Tibial nerve (tissue), 4 donors: Measurements from ENCODE around the gene CFAP92. TPM values are rescaled to one million over a fixed set of nuclear protein-coding genes. Genes with fewer than 3 reads are reported as not detected.

ENCODE experiments used
- DNase-seq, 2 donors: peaks; one replicate each; pipeline ENCODE4 v3.0.0-alpha.2; 2019; ENCODE audit warnings: low spot score in 2 of 2
- H3K27ac ChIP-seq, 4 donors: fragments of 200-600 bp; sonication (generic) in 3 of 4; one replicate each; pipeline ENCODE4 v1.5.1; 2017 to 2019; ENCODE audit warnings: mild to moderate bottlenecking in 1 of 4
- H3K27me3 ChIP-seq, 2 donors: fragments of 200-600 bp; sonication (generic) in 1 of 2; one replicate each; pipeline versions ENCODE4 v1.5.1 to v1.6.0; 2017 to 2019
- H3K36me3 ChIP-seq, 3 donors: fragments of 200-600 bp; sonication (generic); one replicate each; pipeline ENCODE4 v1.5.1; 2018 to 2019
- H3K4me1 ChIP-seq, 4 donors: fragments of 200-600 bp; sonication (generic) in 3 of 4; one replicate each; pipeline ENCODE4 v1.5.1; 2017 to 2019
- H3K4me3 ChIP-seq, 4 donors: fragments of 200-600 bp; sonication (generic) in 3 of 4; one replicate each; pipeline ENCODE4 v1.5.1; 2017 to 2019; ENCODE audit warnings: mild to moderate bottlenecking in 1 of 4, moderate library complexity in 1 of 4
- H3K9me3 ChIP-seq, 4 donors: fragments of 200-600 bp; sonication (generic) in 3 of 4; one replicate each; pipeline ENCODE4 v1.5.1; 2017 to 2019
- EP300 ChIP-seq, 2 donors: sonication (generic); formaldehyde crosslinking; IDR thresholded peaks; one replicate each; pipeline ENCODE4 v1.6.1; 2017; ENCODE audit warnings: antibody characterized with exemption in 2 of 2, mild to moderate bottlenecking in 1 of 2
- POLR2A ChIP-seq, 2 donors: fragments of 450-650 bp; IDR thresholded peaks; one replicate each; pipeline ENCODE4 v1.6.1; 2017; ENCODE audit warnings: antibody characterized with exemption in 2 of 2, mild to moderate bottlenecking in 2 of 2, moderate library complexity in 2 of 2
- WGBS, 2 donors: methylation state at CpG; one replicate each; pipeline ENCODE4 v1.1.5; 2018; 5-methylcytosine and 5-hydroxymethylcytosine counted together
- total RNA-seq, 4 donors: library from RNA; depleted of rRNA; stranded (reverse); fragments of >200 nt; gene quantifications; one replicate each; pipeline ENCODE4 v1.1.0, GENCODE V29; 2016
- TF ChIP-seq, protein P1 (sequence below), 5 experiments: fragments of 200-600 bp in 3 of 5; fragments of 450-650 bp in 2 of 5; sonication (generic) in 3 of 5; IDR thresholded peaks; one replicate each; pipeline ENCODE4 v1.5.1; 2016 to 2019; ENCODE audit warnings: antibody characterized with exemption in 5 of 5, mild to moderate bottlenecking in 3 of 5, moderate library complexity in 2 of 5

CFAP92 gene
- total RNA-seq, 4 donors from 2014 or later = 0.22 to 0.78 (median 0.63) TPM; not detected in 1

DNA sequence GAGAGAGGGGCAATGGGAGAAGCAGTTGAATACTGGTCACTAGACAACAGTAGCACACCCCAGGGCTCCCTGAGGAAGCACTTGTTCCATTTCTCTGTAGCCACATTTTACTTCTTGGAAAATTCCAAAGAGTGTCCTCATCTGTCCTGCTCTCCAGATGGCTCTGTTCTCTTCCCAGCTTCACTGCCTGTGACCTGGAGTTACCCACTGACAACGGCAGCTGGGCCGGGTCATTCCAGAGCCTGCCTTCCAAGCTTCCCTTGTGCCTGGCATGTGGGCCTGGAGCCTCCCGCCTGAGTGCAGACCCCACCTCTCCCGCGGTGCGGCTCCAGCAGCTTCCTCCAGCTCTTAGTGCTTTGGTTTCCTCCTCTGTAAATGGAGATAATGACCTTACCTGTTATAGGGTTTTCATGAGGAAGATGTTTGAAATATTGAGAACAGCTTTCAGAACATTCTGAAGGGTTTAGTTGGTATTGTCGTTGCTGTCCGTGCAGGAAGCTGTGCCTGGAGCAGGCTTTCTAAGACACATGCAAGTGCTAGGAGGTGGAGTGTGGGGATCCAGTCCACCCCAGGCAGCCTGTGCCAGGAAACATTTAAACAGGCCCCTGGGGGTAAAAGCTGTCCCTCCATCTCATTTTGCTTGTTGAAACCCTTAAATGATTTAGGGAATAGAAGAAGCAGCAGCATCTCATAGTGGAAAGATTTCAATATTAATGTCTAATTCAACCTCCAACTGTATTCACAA lies 32.0 kb upstream of the CFAP92 start:
- TF ChIP-seq EP300 (IDR thresholded peaks at IDR 0.05) = no peak
- no peak for TF ChIP-seq POLR2A (IDR thresholded peaks at IDR 0.05)
- TF ChIP-seq, protein P1, sequence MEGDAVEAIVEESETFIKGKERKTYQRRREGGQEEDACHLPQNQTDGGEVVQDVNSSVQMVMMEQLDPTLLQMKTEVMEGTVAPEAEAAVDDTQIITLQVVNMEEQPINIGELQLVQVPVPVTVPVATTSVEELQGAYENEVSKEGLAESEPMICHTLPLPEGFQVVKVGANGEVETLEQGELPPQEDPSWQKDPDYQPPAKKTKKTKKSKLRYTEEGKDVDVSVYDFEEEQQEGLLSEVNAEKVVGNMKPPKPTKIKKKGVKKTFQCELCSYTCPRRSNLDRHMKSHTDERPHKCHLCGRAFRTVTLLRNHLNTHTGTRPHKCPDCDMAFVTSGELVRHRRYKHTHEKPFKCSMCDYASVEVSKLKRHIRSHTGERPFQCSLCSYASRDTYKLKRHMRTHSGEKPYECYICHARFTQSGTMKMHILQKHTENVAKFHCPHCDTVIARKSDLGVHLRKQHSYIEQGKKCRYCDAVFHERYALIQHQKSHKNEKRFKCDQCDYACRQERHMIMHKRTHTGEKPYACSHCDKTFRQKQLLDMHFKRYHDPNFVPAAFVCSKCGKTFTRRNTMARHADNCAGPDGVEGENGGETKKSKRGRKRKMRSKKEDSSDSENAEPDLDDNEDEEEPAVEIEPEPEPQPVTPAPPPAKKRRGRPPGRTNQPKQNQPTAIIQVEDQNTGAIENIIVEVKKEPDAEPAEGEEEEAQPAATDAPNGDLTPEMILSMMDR (IDR thresholded peaks at IDR 0.05) = no peak
- no peak for DNase-seq
- no peak overlapping the region for H3K4me3 ChIP-seq
- peak overlapping the region in 1 of 4 donors; percentile 4 for H3K27ac ChIP-seq
- 66 to 71% methylated on average over 8 of the region's 8 CpGs for WGBS, 2 donors
- H3K9me3 ChIP-seq = peaks cover 0 to 7% (median 0%) of the 10 kb centered on the region in 4 donors
- H3K4me1 ChIP-seq = peaks cover 0 to 20% (median 6%) of the 10 kb centered on the region in 4 donors
- no peaks in the 10 kb centered on the region for H3K27me3 ChIP-seq
- H3K36me3 ChIP-seq = no peaks in the 10 kb centered on the region

DNA sequence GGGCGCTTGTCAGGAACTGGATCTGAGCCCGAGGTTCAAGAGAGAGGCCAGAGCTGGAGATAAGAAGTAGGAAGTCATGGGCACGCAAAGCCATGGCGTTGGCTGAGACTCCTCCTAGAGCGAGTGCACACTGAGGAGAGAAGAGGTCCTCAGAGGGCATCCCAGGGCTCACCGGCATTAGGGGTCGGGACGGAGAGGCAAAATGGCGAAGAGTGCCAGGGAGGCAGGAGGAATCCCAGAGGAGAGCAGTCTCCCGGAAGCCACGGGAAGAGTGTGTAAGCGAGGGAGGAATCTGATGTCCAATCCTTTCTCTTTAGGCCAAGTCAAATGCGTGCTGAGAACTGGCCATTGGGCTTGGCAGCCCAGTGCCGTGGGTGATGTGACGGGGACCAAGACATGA lies 31.2 kb upstream of the CFAP92 start:
- TF ChIP-seq EP300 (IDR thresholded peaks at IDR 0.05) (no peak), POLR2A (IDR thresholded peaks at IDR 0.05) (no peak)
- TF ChIP-seq, protein P1 (IDR thresholded peaks at IDR 0.05) = no peak
- Histone ChIP-seq H3K27me3 (no peaks in the 10 kb centered on the region), H3K4me1 (peaks cover 0 to 20% (median 6%) of the 10 kb centered on the region in 4 donors), H3K27ac (no peak overlapping the region), H3K36me3 (no peaks in the 10 kb centered on the region), H3K4me3 (no peak overlapping the region), H3K9me3 (peaks cover 0 to 1% (median 0%) of the 10 kb centered on the region in 4 donors)
- DNase-seq = no peak
- WGBS, 2 donors = 87 to 93% methylated on average over 15 of the region's 15 CpGs

GRCh38 chr3:129023909-129024308 lies 30.0 kb upstream of the CFAP92 start:
- no peak for DNase-seq
- Histone ChIP-seq H3K4me3 (no peak overlapping the region), H3K9me3 (no peaks in the 10 kb centered on the region), H3K27ac (no peak overlapping the region), H3K36me3 (no peaks in the 10 kb centered on the region), H3K4me1 (peaks cover 0 to 20% (median 6%) of the 10 kb centered on the region in 4 donors), H3K27me3 (no peaks in the 10 kb centered on the region)
- WGBS, 2 donors = 60 to 62% methylated on average over 2 of the region's 2 CpGs
- TF ChIP-seq POLR2A (IDR thresholded peaks at IDR 0.05) = no peak
- TF ChIP-seq, protein P1 (IDR thresholded peaks at IDR 0.05) = no peak
- TF ChIP-seq EP300 (IDR thresholded peaks at IDR 0.05) = no peak

DNA sequence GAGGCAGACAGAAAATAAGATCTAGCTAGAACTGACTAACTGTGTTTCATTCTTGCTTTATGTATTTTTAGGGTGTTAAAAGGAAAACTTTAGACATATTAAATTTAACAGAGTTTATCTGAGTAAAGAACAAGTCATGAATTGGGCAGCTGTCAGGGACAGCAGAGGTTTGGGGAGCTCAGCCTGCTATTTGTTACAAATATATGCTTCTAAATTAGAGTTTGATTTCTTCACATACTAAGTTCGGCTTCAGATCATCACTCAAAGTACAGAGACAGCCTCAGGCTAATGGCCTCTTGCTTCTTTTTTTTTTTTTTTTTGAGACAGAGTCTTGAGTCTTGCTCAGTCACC lies 29.1 kb upstream of the CFAP92 start:
- H3K27ac ChIP-seq = peak overlapping the region in 1 of 4 donors; percentile 28

More for the DNA sequence above, 29.1 kb upstream of the CFAP92 start:
- Histone ChIP-seq H3K4me1 (peaks cover 0 to 20% (median 6%) of the 10 kb centered on the region in 4 donors), H3K4me3 (no peak overlapping the region), H3K27me3 (no peaks in the 10 kb centered on the region), H3K9me3 (no peaks in the 10 kb centered on the region), H3K36me3 (no peaks in the 10 kb centered on the region)
- TF ChIP-seq, protein P1 (IDR thresholded peaks at IDR 0.05) = no peak
- TF ChIP-seq POLR2A (IDR thresholded peaks at IDR 0.05) (no peak), EP300 (IDR thresholded peaks at IDR 0.05) (no peak)
- 76 to 82% methylated on average over 1 of the region's 1 CpG for WGBS, 2 donors
- no peak for DNase-seq
